ENCODE data around the gene CHTF8. TPM values are rescaled to one million over a fixed set of nuclear protein-coding genes. Genes with fewer than 3 reads are reported as not detected.

Gene CHTF8
- total and polyA plus RNA-seq, 4 experiments from 2014 or later = 141 to 231 (median 151) TPM

GRCh38 chr16:69088684-69089083 lies 43.7 kb downstream of the CHTF8 start:
- Mint-ChIP-seq H3K36me3 (peaks cover 15 to 18% of the 10 kb centered on the region in 2 donors), H3K4me3 (peak overlapping the region in 1 of 8 donors; percentile 37), H3K9me3 (no peaks in the 10 kb centered on the region), H3K27ac (peak overlapping the region in 6 of 7 donors; percentile 6 to 67 (median 60)), H3K27me3 (no peaks in the 10 kb centered on the region), H3K4me1 (peaks cover 11 to 13% (median 12%) of the 10 kb centered on the region in 4 donors)
- ChIA-PET POLR2A (ENCODE audit: partially characterized antibody) (no interaction called here), CTCF (ENCODE audit: partially characterized antibody) (interaction anchor here (0.9 kb wide), 1 partner anchor 34 kb away, joined by 3 read pairs; no protein-coding TSS in a partner anchor)
- no peaks in the 10 kb centered on the region for H3K27me3 ChIP-seq (ENCODE audit: insufficient read depth, low read length)
- intact Hi-C loops (cut with micrococcal nuclease) = no loop called here
- DNase-seq = no peak
- H3K4me1 ChIP-seq (ENCODE audit: insufficient read depth, low read length) = no peaks in the 10 kb centered on the region
- H3K9me3 ChIP-seq (ENCODE audit: control insufficient read depth in 1 of 2, low read length in 2 of 2) = no peaks in the 10 kb centered on the region
- no peaks in the 10 kb centered on the region for H3K36me3 ChIP-seq (ENCODE audit: insufficient read depth, low read length)
- no peak overlapping the region for H3K4me3 ChIP-seq (ENCODE audit: low read length in 2 of 2)
- no peak overlapping the region for H3K27ac ChIP-seq (ENCODE audit: low read depth, low read length)

- no peak overlapping the region for H3K27ac ChIP-seq (ENCODE audit: low read depth, low read length)
- H3K27me3 Mint-ChIP-seq = no peaks in the 10 kb centered on the region
- H3K36me3 ChIP-seq (ENCODE audit: insufficient read depth, low read length) = no peaks in the 10 kb centered on the region
- H3K9me3 ChIP-seq (ENCODE audit: control insufficient read depth in 1 of 2, low read length in 2 of 2) = no peaks in the 10 kb centered on the region
- H3K27ac Mint-ChIP-seq = peak overlapping the region in 2 of 7 donors; percentile 80 to 89
- peaks cover 11 to 13% (median 12%) of the 10 kb centered on the region in 4 donors for H3K4me1 Mint-ChIP-seq
- H3K4me3 Mint-ChIP-seq = no peak overlapping the region
- H3K4me3 ChIP-seq (ENCODE audit: low read length in 2 of 2) = no peak overlapping the region
- peaks cover 19 to 20% of the 10 kb centered on the region in 2 donors for H3K36me3 Mint-ChIP-seq
- CTCF ChIA-PET (ENCODE audit: partially characterized antibody) = no interaction called here
- DNase-seq = no peak
- H3K4me1 ChIP-seq (ENCODE audit: insufficient read depth, low read length) = no peaks in the 10 kb centered on the region
- POLR2A ChIA-PET (ENCODE audit: partially characterized antibody) = no interaction called here
- no peaks in the 10 kb centered on the region for H3K9me3 Mint-ChIP-seq
- intact Hi-C loops (cut with micrococcal nuclease) = no loop called here
- no peaks in the 10 kb centered on the region for H3K27me3 ChIP-seq (ENCODE audit: insufficient read depth, low read length)
Measured at GRCh38 chr16:69087161-69087581, 45.2 kb downstream of the CHTF8 start.

DNA sequence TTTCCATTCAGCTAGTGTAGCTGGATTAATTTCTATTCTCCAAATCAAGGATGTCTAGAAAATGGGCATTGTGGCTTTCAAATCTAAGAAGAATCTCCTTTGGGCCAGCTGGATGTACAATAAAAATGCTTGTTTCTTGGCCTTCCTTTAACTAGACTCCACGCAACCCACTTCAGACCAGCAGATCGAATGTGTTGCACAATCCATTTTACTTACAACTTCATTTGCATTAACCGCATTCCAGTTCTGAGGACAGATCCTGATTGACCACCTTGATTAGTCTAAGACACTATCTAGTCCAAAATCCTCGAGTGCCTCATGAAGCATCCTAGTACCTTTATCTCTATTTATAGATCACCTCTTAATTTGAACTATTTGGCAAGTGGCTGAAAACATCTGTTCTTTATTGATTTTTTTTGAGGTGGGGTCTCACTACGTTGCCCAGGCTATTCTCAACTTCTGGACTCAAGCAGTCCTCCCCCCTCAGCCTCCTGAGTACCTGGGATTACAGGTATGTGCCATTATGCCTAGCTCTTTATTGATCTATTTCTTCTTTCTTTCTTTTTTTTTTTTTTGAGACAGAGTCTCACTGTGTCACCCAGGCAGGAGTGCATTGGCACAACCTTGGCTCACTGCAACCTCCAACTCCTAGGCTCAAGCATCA lies 47.2 kb downstream of the CHTF8 start:
- no peak overlapping the region for H3K4me3 ChIP-seq (ENCODE audit: low read length in 2 of 2)
- H3K27me3 Mint-ChIP-seq = no peaks in the 10 kb centered on the region
- no peak overlapping the region for H3K27ac ChIP-seq (ENCODE audit: low read depth, low read length)
- H3K4me1 Mint-ChIP-seq = peaks cover 11 to 13% (median 12%) of the 10 kb centered on the region in 4 donors
- H3K9me3 ChIP-seq (ENCODE audit: control insufficient read depth in 1 of 2, low read length in 2 of 2) = no peaks in the 10 kb centered on the region
- no peaks in the 10 kb centered on the region for H3K27me3 ChIP-seq (ENCODE audit: insufficient read depth, low read length)
- DNase-seq = no peak
- intact Hi-C loops (cut with micrococcal nuclease) = no loop called here
- no peak overlapping the region for H3K4me3 Mint-ChIP-seq
- H3K36me3 Mint-ChIP-seq = peaks cover 19 to 20% of the 10 kb centered on the region in 2 donors
- ChIA-PET CTCF (ENCODE audit: partially characterized antibody) (interaction anchor here (1.1 to 1.2 kb wide), 2 partner anchors 9 to 81 kb away, joined by 3 read pairs; no protein-coding TSS in a partner anchor), POLR2A (ENCODE audit: partially characterized antibody) (no interaction called here)
- no peaks in the 10 kb centered on the region for H3K9me3 Mint-ChIP-seq
- no peaks in the 10 kb centered on the region for H3K4me1 ChIP-seq (ENCODE audit: insufficient read depth, low read length)
- H3K27ac Mint-ChIP-seq = peak overlapping the region in 1 of 7 donors; percentile 59
- H3K36me3 ChIP-seq (ENCODE audit: insufficient read depth, low read length) = no peaks in the 10 kb centered on the region

DNA sequence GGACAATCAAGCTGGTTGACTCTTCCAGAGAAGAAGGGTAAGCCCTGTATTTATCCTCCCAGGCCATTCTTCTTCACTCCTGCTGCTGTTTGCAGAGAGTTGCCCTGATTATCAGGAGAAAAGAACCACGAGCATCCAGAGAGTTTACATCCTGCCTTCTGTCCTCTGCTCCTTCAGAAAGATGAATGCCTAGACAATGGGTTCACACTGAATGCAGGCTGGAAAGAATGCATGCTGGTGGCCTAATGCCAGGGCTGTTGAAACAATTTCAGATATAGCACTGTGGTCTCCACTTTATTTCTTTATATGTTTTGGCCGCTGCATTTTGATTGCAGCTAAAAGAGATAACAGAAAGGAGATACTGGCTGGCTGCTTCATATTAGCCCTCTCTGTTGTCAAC lies 48.1 kb downstream of the CHTF8 start:
- H3K36me3 ChIP-seq (ENCODE audit: insufficient read depth, low read length) = no peaks in the 10 kb centered on the region
- Mint-ChIP-seq H3K9me3 (no peaks in the 10 kb centered on the region), H3K27me3 (no peaks in the 10 kb centered on the region), H3K4me1 (peaks cover 9% of the 10 kb centered on the region in 4 donors), H3K27ac (peak overlapping the region in 1 of 7 donors; percentile 52), H3K36me3 (peaks cover 19 to 20% of the 10 kb centered on the region in 2 donors), H3K4me3 (no peak overlapping the region)
- no peaks in the 10 kb centered on the region for H3K4me1 ChIP-seq (ENCODE audit: insufficient read depth, low read length)
- CTCF ChIA-PET (ENCODE audit: partially characterized antibody) = interaction anchor here (1.1 to 1.2 kb wide), 2 partner anchors 10 to 80 kb away, joined by 3 read pairs; no protein-coding TSS in a partner anchor
- intact Hi-C loops (cut with micrococcal nuclease) = no loop called here
- no peak for DNase-seq
- H3K27me3 ChIP-seq (ENCODE audit: insufficient read depth, low read length) = no peaks in the 10 kb centered on the region
- no peak overlapping the region for H3K27ac ChIP-seq (ENCODE audit: low read depth, low read length)
- POLR2A ChIA-PET (ENCODE audit: partially characterized antibody) = no interaction called here
- H3K4me3 ChIP-seq (ENCODE audit: low read length in 2 of 2) = no peak overlapping the region
- no peaks in the 10 kb centered on the region for H3K9me3 ChIP-seq (ENCODE audit: control insufficient read depth in 1 of 2, low read length in 2 of 2)

DNA sequence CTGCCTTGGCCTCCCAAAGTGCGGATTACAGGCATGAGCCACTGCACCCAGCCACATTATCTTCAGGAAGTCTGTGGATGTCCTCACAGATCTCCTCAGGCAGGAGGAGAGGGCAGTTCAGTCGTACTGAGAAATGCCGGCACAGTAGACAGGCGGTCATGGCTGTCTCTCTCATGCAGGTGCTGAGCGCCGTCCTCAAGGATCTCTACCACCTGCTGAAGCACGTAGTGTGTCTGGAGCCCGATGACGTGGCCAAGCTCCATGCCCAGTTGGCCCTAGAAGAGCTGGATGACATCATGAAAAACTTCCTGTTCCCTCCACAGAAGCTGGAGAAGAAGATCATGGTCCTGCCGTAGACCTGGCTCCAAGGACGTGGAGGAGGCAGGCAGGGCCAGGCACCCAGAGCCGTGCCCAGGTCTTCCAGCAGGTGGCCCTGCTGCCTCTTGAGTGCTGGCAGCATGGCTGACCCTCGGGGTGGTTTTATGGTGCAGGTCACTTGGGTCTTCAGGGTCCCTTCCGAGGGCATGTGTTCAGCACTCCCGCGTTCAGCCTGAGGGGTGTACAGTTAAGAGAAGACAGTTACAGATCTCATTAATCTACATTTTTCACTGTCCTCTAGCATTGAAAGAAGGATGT lies 49.0 kb downstream of the CHTF8 start:
- peaks cover 19 to 20% of the 10 kb centered on the region in 2 donors for H3K36me3 Mint-ChIP-seq
- no peaks in the 10 kb centered on the region for H3K27me3 ChIP-seq (ENCODE audit: insufficient read depth, low read length)
- peaks cover under 1 to 3% (median under 1%) of the 10 kb centered on the region in 4 donors for H3K4me1 Mint-ChIP-seq
- no peak overlapping the region for H3K4me3 ChIP-seq (ENCODE audit: low read length in 2 of 2)
- POLR2A ChIA-PET (ENCODE audit: partially characterized antibody) = no interaction called here
- no peak overlapping the region for H3K4me3 Mint-ChIP-seq
- no peaks in the 10 kb centered on the region for H3K27me3 Mint-ChIP-seq
- DNase-seq = no peak
- H3K27ac ChIP-seq (ENCODE audit: low read depth, low read length) = no peak overlapping the region
- peak overlapping the region in 1 of 7 donors; percentile 52 for H3K27ac Mint-ChIP-seq
- intact Hi-C loops (cut with micrococcal nuclease) = no loop called here
- H3K4me1 ChIP-seq (ENCODE audit: insufficient read depth, low read length) = no peaks in the 10 kb centered on the region
- no peaks in the 10 kb centered on the region for H3K36me3 ChIP-seq (ENCODE audit: insufficient read depth, low read length)
- H3K9me3 Mint-ChIP-seq = no peaks in the 10 kb centered on the region
- H3K9me3 ChIP-seq (ENCODE audit: control insufficient read depth in 1 of 2, low read length in 2 of 2) = no peaks in the 10 kb centered on the region
- CTCF ChIA-PET (ENCODE audit: partially characterized antibody) = interaction anchor here (0.5 kb wide), 1 partner anchor 16 kb away, joined by 3 read pairs; no protein-coding TSS in a partner anchor

- Mint-ChIP-seq H3K36me3 (peaks cover 9 to 14% of the 10 kb centered on the region in 2 donors), H3K27me3 (no peaks in the 10 kb centered on the region), H3K27ac (no peak overlapping the region), H3K9me3 (no peaks in the 10 kb centered on the region), H3K4me1 (peaks cover 0 to 4% (median under 1%) of the 10 kb centered on the region in 4 donors), H3K4me3 (no peak overlapping the region)
- Histone ChIP-seq H3K27me3 (ENCODE audit: insufficient read depth, low read length) (no peaks in the 10 kb centered on the region), H3K36me3 (ENCODE audit: insufficient read depth, low read length) (no peaks in the 10 kb centered on the region), H3K9me3 (ENCODE audit: control insufficient read depth in 1 of 2, low read length in 2 of 2) (no peaks in the 10 kb centered on the region), H3K27ac (ENCODE audit: low read depth, low read length) (no peak overlapping the region), H3K4me1 (ENCODE audit: insufficient read depth, low read length) (no peaks in the 10 kb centered on the region), H3K4me3 (ENCODE audit: low read length in 2 of 2) (no peak overlapping the region)
- ChIA-PET POLR2A (ENCODE audit: partially characterized antibody) (no interaction called here), CTCF (ENCODE audit: partially characterized antibody) (no interaction called here)
- intact Hi-C loops (cut with micrococcal nuclease) = no loop called here
- no peak for DNase-seq
Measured at GRCh38 chr16:69079697-69080096, 52.7 kb downstream of the CHTF8 start.

DNA sequence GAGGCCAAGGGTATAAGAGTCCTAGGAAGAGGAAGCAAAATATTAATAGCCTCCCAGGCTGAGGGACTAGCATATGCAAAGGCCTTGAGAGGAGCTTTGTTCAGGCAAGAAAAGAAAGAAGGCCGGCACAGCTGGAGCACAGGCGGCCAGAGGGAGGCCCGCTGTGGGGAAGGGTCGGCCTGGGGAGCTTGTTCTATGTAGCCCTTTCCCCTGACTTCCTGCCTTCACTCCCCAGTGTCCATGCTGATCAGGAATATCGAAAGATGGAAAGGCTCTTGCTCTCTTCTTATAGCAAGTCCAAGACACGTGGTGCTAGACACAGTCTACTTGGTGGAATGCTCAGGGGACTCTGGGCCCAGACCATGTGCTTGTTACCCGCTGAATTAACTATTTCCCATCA lies 54.3 kb downstream of the CHTF8 start:
- Mint-ChIP-seq H3K27ac (no peak overlapping the region), H3K27me3 (no peaks in the 10 kb centered on the region), H3K4me1 (peaks cover 0 to 4% (median under 1%) of the 10 kb centered on the region in 4 donors), H3K36me3 (peaks cover 0 to 1% of the 10 kb centered on the region in 2 donors), H3K9me3 (no peaks in the 10 kb centered on the region), H3K4me3 (no peak overlapping the region)
- ChIA-PET POLR2A (ENCODE audit: partially characterized antibody) (no interaction called here), CTCF (ENCODE audit: partially characterized antibody) (no interaction called here)
- Histone ChIP-seq H3K4me3 (ENCODE audit: low read length in 2 of 2) (no peak overlapping the region), H3K27ac (ENCODE audit: low read depth, low read length) (no peak overlapping the region), H3K27me3 (ENCODE audit: insufficient read depth, low read length) (no peaks in the 10 kb centered on the region), H3K9me3 (ENCODE audit: control insufficient read depth in 1 of 2, low read length in 2 of 2) (no peaks in the 10 kb centered on the region), H3K36me3 (ENCODE audit: insufficient read depth, low read length) (no peaks in the 10 kb centered on the region), H3K4me1 (ENCODE audit: insufficient read depth, low read length) (no peaks in the 10 kb centered on the region)
- intact Hi-C loops (cut with micrococcal nuclease) = no loop called here
- DNase-seq = no peak

Data from CD4-positive, alpha-beta memory T cell (primary cell).